Measurements from ENCODE around the gene TAS2R5.
A peak's percentile ranks its signal among the peaks of the same experiment; 100 is the strongest.
"Not testable (repeated sequence)": the region's sequence is repeated elsewhere in the genome, so short reads cannot be mapped to it uniquely, and the experiment has no call there.

Gene TAS2R5, protein sequence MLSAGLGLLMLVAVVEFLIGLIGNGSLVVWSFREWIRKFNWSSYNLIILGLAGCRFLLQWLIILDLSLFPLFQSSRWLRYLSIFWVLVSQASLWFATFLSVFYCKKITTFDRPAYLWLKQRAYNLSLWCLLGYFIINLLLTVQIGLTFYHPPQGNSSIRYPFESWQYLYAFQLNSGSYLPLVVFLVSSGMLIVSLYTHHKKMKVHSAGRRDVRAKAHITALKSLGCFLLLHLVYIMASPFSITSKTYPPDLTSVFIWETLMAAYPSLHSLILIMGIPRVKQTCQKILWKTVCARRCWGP

DNA sequence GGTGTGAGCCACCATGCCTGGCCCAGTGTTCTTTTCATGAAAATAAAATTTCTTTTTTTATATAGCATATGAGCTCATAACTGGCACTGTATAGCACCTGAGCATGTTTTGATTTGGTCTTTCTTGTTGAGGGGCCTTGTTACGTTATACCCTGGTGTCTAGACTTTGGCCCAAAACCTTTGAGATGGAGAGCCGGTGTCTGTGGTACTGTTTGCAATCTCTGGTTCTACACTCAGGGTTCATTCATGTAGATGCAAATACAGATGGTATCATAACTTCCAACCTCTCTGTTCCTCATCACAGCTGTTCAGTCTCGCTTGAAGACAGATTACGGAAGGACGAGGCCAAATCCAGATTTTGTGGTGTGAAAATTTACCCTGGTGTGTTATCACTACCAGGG lies at the start of gene TAS2R5:
TAS2R5 (plus strand) TSS at position 301 of the 400 bp plus-strand sequence. CDS start 145 bp downstream, outside the sequence.
- DNase-seq (ENCODE audit: low read depth, low spot score) = no peak

DNA sequence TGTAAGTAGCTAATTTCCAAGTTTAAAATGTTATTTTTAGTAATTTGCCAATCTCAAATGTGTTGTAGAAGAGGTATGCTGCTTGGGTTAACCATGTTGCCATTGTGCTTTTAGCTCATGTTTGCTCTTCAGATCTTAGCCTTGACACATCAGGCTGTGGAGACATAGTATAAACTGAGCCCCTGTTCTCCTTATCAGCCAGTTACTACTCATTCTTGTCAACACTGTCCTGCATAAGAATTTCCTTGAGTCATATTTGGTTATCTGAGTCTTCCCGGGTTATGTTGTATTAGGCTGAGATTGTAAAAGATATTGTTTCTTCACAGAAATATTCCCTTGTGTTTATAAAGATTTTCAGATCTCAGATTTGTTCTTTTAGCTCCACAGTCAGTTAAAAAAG lies 47.8 kb upstream of the TAS2R5 start:
- no peak for DNase-seq (ENCODE audit: low read depth, low spot score)

DNA sequence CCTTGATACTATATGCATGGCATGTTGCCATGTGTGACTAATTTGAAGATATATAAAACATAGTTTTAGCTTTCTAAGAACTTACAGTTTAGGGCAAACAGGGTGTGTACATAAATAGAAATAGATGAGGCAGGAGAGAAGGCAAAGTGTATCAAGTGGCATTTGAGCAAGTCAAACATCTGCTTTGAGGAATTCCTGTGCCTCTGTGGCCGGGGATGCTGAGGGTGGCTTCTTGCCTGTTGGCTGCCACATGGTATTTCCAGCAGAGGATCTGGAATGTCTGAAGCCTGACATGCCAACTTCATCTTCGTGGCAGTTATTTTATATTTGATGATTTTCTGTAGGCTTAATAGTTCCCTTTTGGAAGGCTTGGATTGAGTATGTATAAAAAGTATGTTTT lies 45.9 kb upstream of the TAS2R5 start:
- no peak for DNase-seq (ENCODE audit: low read depth, low spot score)

DNA sequence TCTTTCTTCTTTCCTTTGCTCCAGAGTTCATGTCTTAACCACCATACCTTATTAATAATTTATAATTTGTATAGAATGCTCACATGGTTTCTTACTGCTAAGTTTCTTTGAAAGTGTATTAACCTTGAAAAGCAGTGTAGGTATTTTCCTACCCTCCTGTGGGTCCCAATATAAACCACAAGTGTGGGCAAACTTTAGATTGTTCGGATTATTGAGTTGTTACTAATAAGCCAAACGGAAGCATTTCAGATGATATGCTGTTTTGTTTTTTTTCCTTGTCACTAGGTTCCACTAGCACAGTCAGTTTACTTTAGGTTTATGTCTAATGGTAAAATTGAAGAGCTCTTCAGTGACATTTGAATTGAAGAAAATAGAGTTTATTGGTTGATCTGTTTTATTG lies 41.6 kb upstream of the TAS2R5 start:
- DNase-seq (ENCODE audit: low read depth, low spot score) = no peak

DNA sequence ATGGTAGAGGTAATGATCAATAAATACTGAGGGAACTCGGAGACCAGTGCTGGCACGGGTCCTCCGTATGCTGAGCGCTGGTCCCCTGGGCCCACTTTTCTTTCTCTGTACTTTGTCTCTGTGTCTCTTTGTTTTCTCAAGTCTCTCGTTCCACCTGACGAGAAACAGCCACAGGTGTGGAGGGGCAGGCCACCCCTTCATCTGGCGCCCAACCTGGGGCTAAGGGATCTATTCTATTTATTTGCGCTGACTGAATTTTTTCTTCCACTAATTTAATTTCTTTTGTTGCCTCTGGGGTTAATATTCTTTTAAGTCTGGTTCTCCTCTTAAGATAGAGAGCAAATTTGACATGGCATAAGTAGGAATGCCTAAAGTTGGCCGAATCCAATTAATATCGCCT lies 38.1 kb upstream of the TAS2R5 start:
- DNase-seq (ENCODE audit: low read depth, low spot score) = not testable (repeated sequence)

DNA sequence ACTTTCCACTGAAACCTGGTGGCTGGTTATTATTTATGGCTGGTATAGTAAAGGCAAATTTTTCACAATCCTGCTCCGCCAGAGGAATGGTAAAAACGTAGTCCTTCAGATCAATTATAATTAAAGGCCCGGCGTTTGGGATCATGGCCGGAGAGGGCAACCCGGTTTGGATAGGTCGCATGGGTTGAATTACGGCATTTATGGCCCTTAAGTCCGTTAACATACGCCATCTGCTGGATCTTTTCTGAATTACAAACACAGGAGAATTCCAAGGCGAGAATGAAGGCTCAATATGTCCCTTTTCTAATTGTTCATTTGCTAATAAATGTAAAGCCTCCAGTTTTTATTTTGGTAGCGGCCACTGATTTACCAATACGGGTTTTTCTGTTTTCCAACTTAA lies 37.4 kb upstream of the TAS2R5 start:
- no peak for DNase-seq (ENCODE audit: low read depth, low spot score)

DNA sequence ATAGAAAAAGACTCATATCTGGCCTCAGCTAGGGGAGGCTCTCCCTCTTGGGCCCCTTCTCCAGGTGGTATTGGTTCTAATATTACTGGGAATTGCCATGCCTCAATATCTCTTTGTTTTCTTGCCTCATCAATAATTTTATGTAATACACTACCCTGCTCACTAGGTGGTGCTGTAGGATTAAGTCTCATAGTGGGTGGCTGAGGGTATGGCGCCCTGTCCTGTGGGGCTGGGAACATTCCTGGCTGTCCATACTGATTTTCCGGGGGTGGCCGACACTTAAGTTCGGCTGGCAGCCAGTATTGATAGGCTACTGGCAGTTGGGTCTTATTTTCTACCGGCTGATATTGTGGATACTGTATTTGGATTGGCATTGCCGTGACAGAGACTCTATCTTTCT lies 35.1 kb upstream of the TAS2R5 start:
- no peak for DNase-seq (ENCODE audit: low read depth, low spot score)

DNA sequence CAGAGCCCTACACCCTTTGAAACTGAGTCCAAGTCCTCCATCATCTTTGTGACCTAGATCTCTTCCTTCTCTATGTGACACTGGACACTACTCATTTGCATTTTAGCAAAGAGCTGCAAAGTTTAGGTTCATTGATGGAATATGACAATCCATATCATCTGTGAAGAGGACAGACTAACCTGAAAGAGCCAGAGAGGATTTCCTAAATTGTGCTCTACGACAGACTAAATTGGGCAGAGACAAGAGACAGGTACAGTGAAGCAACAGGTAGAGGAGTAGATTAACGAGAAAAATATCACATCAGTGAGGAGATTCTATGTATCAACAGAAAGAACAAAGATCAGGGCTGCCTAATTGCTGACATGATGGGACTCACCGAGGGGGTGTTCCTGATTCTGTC lies 26.2 kb upstream of the TAS2R5 start, which contains the start of gene TAS2R3:
TAS2R3 (plus strand) TSS at position 301 of the 400 bp plus-strand sequence; CDS start at position 363, 62 bp downstream.
- DNase-seq (ENCODE audit: low read depth, low spot score) = no peak

DNA sequence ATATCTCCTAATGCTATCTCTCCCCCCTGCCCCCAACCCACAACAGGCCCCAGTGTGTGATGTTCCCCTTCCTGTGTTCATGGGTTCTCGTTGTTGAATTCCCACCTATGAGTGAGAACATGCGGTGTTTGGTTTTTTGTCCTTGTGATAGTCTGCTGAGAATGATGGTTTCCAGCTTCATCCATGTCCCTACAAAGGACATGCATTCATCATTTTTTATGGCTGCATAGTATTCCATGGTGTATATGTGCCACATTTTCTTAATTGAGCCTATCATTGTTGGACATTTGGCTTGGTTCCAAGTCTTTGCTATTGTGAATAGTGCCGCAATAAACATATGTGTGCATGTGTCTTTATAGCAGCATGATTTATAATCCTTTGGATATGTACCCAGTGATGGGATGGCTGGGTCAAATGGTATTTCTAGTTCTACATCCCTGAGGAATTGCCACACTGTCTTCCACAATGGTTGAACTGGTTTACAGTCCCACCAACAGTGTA lies 19.9 kb upstream of the TAS2R5 start:
- DNase-seq (ENCODE audit: low read depth, low spot score) = not testable (repeated sequence)

DNA sequence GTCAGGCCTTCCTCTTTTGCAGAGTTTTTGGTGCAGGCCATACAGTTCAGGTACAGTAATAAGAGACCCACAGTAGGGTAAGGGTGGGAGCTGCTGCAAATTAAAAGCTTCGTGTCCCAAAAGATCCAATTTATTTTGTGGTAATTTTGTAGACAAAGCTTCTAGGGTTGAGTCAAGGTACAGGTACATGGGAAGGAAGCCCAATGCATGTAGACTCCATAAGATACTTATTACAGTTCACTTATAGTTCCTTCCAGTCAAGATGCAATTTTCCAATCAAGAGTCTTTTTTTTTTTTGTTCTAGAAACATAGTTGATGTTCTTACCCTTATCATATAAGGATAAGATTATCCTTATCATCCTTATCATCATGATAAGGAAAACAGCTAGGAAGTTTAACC lies 13.6 kb upstream of the TAS2R5 start, which contains the start of gene TAS2R4:
TAS2R4 (plus strand) TSS at position 301 of the 400 bp plus-strand sequence. CDS start 1,815 bp downstream, outside the sequence.
- DNase-seq (ENCODE audit: low read depth, low spot score) = no peak

DNA sequence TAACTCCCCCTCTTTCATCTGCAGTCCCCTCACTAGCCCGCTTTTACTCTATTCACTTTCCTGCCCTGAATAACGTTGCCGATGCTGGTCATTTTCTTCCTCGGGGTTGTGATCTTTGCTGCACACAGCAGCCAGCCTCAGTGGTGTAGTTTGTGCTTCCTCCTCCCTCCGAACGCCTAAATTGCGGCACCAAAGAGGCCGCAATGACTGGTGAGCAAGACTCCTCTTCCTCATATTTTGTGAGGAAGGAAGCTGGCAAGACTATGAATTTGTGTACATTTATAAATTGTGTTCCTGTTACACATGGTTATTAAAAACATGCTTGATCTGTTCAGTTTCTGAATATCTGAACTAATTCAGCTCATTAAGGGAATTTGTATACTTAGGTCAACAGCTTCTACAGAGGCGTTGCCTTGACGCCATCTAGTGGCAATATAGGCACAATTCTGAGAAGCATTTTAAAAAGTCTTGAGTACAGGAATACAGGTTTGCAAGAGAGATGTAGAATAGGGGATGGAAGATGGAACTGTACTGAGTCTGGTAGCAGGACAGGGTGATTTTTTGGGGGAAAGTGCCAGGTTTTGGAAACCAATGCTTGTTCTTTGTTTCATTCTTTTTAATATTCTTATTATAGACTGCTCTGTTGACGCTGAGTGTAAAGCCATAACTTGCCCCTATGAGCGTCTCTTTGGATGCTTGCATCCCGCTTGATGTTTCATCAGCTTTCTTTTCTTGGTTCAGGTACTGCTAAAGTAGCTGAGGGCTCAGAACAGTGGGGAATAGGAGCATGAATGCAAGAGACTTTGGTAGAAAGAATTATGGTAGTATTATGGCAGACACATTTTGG lies 4.1 kb upstream of the TAS2R5 start:
- DNase-seq (ENCODE audit: low read depth, low spot score) = peak; percentile 12

DNA sequence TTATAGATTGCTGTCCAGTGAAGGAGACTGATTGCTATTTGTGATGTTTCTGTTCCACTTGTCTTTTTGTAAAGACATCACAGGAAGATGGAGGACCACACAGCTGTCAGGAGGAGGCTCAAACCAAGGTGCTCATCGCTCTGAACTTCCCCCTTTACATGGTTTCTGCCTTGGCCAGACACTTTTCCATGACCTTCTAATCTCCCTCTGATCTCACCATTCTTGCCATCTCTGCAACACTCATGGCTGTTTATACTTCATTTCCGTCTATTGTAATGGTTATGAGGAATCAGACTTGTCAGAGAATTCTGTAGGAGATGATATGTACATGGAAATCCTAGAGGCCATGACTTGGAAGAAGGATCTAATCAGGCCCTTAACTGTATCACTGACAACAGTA lies 1.7 kb upstream of the TAS2R5 start:
- DNase-seq (ENCODE audit: low read depth, low spot score) = no peak

DNA sequence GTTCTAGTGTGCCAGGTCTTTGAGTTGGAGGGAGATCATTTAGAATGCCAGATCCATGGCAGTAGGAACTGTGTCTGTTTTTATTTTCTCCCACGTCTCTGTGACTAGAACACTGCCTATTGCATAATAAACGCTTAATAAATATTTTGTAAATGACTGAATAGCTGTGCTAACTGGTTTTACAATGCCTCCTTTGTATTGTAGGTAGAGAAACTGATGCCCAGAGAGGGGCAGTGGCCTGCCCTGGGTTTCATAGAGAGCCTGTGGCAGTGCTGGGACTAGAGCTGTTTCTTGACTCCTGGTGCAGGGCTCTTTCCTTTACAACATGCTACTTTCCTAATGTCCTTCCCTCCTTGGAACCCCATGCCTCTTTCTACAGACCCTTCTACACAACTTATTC lies 2.5 kb downstream of the TAS2R5 start:
- DNase-seq (ENCODE audit: low read depth, low spot score) = no peak

DNA sequence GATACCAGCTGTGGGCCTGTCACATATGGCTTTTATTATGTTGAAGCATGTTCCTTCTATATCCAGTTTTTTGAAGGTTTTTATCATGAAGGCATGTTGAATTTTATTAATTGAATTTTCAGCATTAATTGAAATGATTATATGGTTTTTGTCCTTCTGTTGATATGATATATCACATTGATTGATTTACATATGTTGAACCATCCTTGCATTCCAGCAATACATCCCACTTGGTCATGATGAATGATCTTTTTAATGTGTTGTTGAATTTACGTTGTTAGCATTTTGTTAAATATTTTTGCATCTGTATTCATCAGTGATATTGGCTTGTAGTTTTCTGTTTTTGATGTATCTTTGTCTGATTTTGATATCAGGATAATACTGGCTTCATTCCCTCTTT lies 30.1 kb downstream of the TAS2R5 start:
- no peak for DNase-seq (ENCODE audit: low read depth, low spot score)

DNA sequence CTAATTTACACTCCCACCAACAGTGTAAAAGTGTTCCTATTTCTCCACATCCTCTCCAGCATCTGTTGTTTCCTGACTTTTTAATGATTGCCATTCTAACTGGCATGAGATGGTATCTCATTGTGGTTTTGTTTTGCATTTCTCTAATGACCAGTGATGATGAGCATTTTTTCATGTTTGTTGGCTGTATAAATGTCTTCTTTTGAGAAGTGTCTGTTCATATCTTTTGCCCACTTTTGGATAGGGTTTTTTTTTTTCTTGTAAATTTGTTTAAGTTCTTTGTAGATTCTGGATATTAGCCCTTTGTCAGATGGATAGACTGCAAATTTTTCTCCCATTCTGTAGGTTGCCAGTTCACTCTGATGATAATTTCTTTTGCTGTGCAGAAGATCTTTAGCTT lies 32.4 kb downstream of the TAS2R5 start:
- not testable (repeated sequence) for DNase-seq (ENCODE audit: low read depth, low spot score)

DNA sequence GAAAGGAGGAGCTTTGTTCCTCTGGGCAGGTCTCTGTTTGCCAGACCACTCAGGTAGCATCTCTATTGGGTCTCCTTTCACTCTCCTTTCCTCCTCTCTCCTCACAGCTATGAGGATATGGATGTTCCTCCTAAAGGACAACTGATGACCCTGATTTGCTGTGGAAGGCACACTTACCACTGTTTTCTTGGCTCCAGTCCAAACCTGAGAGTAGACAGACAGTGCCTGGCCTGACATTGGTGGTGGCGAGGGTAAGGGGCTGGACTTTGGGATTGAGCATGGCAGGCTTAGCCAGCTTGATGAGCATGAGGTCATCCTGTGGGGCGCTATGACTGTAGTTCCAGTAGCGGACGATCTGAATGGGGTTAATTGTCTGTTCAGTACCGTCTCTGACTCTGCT lies 47.7 kb downstream of the TAS2R5 start:
- no peak for DNase-seq (ENCODE audit: low read depth, low spot score)

DNA sequence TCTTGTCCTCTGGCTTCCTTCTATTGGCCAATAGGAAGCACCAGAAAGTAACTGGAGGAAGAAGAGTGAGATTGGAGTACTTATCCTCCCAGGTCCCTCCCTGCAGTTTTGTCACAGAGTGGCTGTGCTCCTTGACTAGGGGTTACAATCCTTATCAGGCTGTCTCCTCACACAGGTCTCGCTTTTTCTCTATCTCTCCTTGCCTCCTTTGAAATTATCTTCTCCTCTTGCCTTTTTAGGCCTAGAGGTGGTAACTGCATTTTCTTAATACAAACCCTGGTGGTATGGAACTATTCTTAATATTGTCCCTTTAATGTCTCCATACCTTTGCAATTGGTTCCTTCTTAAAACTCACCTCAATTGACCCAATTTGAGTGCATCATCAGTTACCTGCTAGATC lies 48.6 kb downstream of the TAS2R5 start:
- no peak for DNase-seq (ENCODE audit: low read depth, low spot score)

DNA sequence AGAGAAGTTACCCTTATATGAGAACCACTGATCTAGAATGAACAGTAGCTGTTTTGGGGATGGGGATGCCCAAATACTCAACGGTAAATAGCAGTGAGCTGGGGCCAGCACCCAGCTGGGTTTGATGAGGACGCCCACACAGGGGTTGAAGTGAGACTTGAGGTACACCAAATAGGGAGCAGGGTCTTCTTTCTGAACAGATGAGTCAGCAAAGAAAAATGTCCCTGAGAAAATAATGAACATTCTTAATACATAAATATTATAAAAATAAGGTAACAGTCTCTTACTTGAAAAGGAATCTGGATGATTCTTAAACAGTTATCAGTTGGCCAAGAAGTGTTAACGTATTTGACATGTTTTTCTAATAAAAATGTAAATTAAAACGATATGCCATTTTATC lies 49.2 kb downstream of the TAS2R5 start:
- DNase-seq (ENCODE audit: low read depth, low spot score) = no peak

DNA sequence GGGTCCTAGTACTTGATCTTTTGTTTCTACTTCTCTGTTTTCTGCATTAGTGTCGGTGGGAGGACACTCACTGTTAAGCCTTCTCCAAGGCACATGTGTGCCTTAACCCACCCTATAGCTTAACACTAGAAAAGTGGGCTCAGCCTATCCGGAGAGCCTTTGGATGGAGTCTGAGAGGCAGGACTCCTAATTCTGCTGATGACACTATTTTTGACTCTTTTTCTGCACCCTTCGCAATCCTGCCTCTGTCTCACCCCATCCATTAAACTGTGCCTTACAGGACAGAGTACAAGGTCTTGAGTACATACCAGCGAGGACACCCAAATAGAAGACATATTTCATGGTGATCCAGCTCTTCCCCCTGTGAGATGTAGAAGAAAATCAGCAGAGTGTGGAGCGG lies 50.7 kb downstream of the TAS2R5 start:
- no peak for DNase-seq (ENCODE audit: low read depth, low spot score)

All from brain pericyte (primary cell).